Ovary (tissue), 9 donors: ENCODE measurements around the gene YTHDF1. TPM values are rescaled to one million over a fixed set of nuclear protein-coding genes. Genes with fewer than 3 reads are reported as not detected.

Experiments used
- DNase-seq, 5 donors: peaks; one replicate each; pipeline ENCODE4 v3.0.0-alpha.2; 2019 to 2020
- H3K27ac ChIP-seq, 2 donors: fragments of 200-600 bp; one replicate each; pipeline versions ENCODE4 v1.5.1 to v1.8.0; 2019 to 2022
- H3K27me3 ChIP-seq: fragments of 200-600 bp; one replicate; pipeline ENCODE4 v1.8.0; 2022
- H3K36me3 ChIP-seq: fragments of 200-600 bp; sonication (generic); one replicate; pipeline ENCODE4 v1.5.1; 2019
- H3K4me1 ChIP-seq: one replicate; pipeline ENCODE4 v1.8.1; 2013; ENCODE audit warnings: mild to moderate bottlenecking, moderate library complexity; ENCODE audit not compliant: insufficient read depth
- H3K4me3 ChIP-seq: fragments of 200-600 bp; sonication (generic); one replicate; pipeline ENCODE4 v1.5.1; 2017
- H3K9me3 ChIP-seq, 2 donors: fragments of 200-600 bp in 1 of 2; sonication (generic) in 1 of 2; one replicate each; pipeline versions ENCODE4 v1.5.1 to v1.8.1; 2013 to 2019; ENCODE audit warnings: mild to moderate bottlenecking in 1 of 2, moderate library complexity in 1 of 2
- EP300 ChIP-seq: sonication (generic); formaldehyde crosslinking; IDR thresholded peaks from one replicate; pipeline ENCODE4 v1.6.1; 2017; ENCODE audit warnings: antibody characterized with exemption
- POLR2A ChIP-seq: fragments of 450-650 bp; IDR thresholded peaks from one replicate; pipeline ENCODE4 v1.6.1; 2017; ENCODE audit warnings: antibody characterized with exemption, mild to moderate bottlenecking, moderate library complexity
- WGBS, 3 donors: extraction: QIAGEN DNeasy Blood & Tissue Kit in 1 of 3; methylation state at CpG; one replicate each; pipeline versions ENCODE4 v1.1.5 to v1.1.7; 2013 to 2017; 5-methylcytosine and 5-hydroxymethylcytosine counted together
- intact Hi-C, 4 donors: fragments of 100-400 bp; cut with DNase I; formaldehyde crosslinking; loops; one replicate each; pipeline versions ENCODE4 v1.11.0 to v1.15.1; 2022 to 2023
- polyA plus RNA-seq, 2 donors: library from polyadenylated mRNA; stranded (reverse); fragments of 200-250 nt in 1 of 2; fragments of 350-450 nt in 1 of 2; fragmentation: Illumina TruSeq in 1 of 2; extraction: RNeasy Lipid Tissue Mini Kit (QIAGEN cat#74804) in 1 of 2; gene quantifications; one replicate each; pipeline ENCODE4 v1.2.3, GENCODE V29; 2013 to 2014
- total RNA-seq, 7 donors: library from RNA; depleted of rRNA in 2 of 7; stranded (reverse); fragments of >200 nt in 2 of 7; fragmentation: NEBNext Ultra II Directional in 3 of 7; extraction: Animal tissue kit (Norgen Biotek cat#: 25700) in 3 of 7; gene quantifications; one replicate each; pipeline versions ENCODE4 v1.1.0 to v1.2.4, GENCODE V29; 2016 to 2023
- TF ChIP-seq, protein P1 (sequence below), 3 donors: fragments of 450-650 bp in 2 of 3; fragments of 200-600 bp in 1 of 3; IDR thresholded peaks; one replicate each; pipeline versions ENCODE4 v1.5.1 to v1.8.0; 2016 to 2022; ENCODE audit warnings: antibody characterized with exemption in 3 of 3, mild to moderate bottlenecking in 1 of 3
- donor health status: DM: no; HTN: no; CAD: no; lungs with moderate emphysema.
- donor health status: DM: no; HTN: no; CAD: no.
- donor health status: Bipolar disorder and iron deficiency.
- donor health status: DM: yes; HTN: yes; CAD: no.
- donor health status: DM: no; HTN: no; CAD: no.
- donor health status: DM: yes; HTN: yes; CAD: no.

The YTHDF1 gene
- total and polyA plus RNA-seq, 9 donors, result 17.0 to 39.4 (median 30.5) TPM

DNA sequence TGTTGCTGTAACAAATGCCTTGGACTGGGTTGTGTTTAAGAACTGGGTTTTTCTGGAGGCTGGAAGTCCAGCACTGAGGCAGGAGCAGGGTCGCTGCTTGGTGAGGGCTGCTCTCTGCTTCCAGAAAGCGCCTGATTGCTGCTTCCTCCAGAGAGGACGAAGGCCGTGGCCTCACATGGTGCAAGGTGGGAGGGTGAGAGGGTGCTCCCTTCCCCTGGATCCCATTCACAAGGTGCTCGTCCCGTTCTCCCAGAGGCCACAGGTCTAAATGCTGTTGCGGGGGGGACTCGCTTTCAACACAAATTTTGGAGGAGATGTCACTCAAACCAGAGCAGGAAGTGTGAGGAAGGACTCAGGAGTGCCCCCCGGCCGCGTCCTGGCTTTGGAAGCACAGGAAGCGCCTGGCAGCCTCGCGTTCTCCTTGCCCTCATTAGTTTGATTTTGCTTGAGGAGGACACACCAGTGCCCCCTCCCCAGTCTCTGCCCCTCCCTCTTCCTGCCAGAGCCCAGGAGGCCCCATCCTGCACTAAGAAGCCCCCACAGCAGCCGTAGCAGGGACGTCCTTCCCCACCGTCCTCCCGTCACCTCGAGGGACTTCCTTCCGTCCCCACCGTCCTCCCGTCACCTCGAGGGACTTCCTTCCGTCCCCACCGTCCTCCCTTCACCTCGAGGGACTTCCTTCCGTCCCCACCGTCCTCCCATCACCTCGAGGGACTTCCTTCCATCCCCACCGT, 46.0 kb upstream of the YTHDF1 start:
- intact Hi-C loops, result no loop called here
- H3K36me3 ChIP-seq, result no peaks in the 10 kb centered on the region
- no peak overlapping the region for H3K27ac ChIP-seq
- TF ChIP-seq POLR2A (no peak), EP300 (no peak)
- TF ChIP-seq, protein P1, sequence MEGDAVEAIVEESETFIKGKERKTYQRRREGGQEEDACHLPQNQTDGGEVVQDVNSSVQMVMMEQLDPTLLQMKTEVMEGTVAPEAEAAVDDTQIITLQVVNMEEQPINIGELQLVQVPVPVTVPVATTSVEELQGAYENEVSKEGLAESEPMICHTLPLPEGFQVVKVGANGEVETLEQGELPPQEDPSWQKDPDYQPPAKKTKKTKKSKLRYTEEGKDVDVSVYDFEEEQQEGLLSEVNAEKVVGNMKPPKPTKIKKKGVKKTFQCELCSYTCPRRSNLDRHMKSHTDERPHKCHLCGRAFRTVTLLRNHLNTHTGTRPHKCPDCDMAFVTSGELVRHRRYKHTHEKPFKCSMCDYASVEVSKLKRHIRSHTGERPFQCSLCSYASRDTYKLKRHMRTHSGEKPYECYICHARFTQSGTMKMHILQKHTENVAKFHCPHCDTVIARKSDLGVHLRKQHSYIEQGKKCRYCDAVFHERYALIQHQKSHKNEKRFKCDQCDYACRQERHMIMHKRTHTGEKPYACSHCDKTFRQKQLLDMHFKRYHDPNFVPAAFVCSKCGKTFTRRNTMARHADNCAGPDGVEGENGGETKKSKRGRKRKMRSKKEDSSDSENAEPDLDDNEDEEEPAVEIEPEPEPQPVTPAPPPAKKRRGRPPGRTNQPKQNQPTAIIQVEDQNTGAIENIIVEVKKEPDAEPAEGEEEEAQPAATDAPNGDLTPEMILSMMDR (IDR thresholded peaks at IDR 0.05), result no peak
- no peak overlapping the region for H3K4me3 ChIP-seq
- H3K4me1 ChIP-seq, result no peaks in the 10 kb centered on the region
- no peak for DNase-seq
- no peaks in the 10 kb centered on the region for H3K9me3 ChIP-seq
- H3K27me3 ChIP-seq, result no peaks in the 10 kb centered on the region
- 43 to 49% (median 48%) methylated on average over 30 of the region's 30 CpGs for WGBS, 3 donors

DNA sequence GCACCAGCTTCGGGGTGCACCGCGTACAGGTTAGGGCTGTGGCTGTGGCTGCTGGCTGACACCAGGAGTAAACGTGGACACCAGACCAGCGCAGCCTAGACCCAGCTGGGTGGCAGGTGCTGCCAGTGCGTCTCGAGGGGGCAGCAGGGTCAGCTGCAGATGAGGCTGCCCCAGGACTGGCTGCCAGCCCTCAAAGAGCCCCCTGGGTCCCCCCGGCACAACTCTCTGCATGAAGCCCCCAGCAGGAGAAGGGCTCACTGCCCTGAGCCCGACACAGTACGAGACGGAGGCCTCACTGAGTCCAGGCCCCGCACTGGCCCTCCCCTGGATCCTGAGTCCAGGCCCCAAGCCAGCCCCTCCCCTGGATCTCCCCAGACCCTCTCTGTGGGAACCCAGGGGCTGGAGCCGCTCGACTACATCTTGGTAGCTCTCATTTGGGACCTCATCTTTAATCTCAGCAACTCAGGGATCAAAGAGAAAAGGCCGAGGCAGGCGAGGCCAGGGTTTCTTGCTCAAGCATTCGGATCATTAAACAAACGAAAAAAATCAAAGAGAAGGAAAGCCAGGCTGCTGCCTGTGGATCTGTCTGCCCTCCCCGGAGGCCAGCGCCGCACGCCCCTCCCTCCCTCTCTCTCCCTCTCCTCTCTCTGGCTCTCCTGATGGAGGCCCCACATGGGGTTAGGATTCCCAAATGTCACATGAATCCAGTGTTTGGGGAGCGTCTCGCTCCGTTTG, 45.3 kb upstream of the YTHDF1 start:
- Histone ChIP-seq H3K9me3 (no peaks in the 10 kb centered on the region), H3K27ac (no peak overlapping the region)
- DNase-seq, result no peak

DNA sequence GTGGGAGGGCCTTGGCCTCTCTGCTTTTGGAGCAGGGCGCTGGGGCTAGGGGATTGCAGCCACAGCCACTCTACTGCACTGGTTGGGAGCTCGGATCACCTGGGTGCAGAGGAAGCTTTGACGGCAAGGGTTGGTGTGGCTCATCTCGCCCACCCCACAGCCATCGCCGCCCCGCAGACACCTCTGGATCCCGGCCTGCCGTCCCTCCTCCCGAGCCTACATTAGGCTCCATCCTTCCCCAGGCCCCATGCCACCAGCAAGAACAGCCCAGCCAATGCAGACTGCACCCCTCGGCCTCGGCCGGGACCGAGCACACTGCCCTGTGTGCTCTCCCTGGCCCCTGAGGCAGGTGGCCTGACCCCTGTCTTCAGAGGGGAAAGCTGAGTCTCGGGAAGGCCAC, 44.6 kb upstream of the YTHDF1 start:
- 70 to 77% (median 77%) methylated on average over 15 of the region's 15 CpGs for WGBS, 3 donors
- no peak overlapping the region for H3K27ac ChIP-seq
- H3K27me3 ChIP-seq, result no peaks in the 10 kb centered on the region
- no peaks in the 10 kb centered on the region for H3K36me3 ChIP-seq
- intact Hi-C loops, result no loop called here
- no peaks in the 10 kb centered on the region for H3K9me3 ChIP-seq
- H3K4me3 ChIP-seq, result no peak overlapping the region
- no peak for DNase-seq
- TF ChIP-seq EP300 (no peak), POLR2A (no peak)
- TF ChIP-seq, protein P1 (IDR thresholded peaks at IDR 0.05), result no peak
- H3K4me1 ChIP-seq, result no peaks in the 10 kb centered on the region

More for the DNA sequence above, 45.3 kb upstream of the YTHDF1 start:
- Histone ChIP-seq H3K4me1 (no peaks in the 10 kb centered on the region), H3K36me3 (no peaks in the 10 kb centered on the region), H3K4me3 (no peak overlapping the region), H3K27me3 (no peaks in the 10 kb centered on the region)
- no peak for TF ChIP-seq EP300
- no peak for TF ChIP-seq POLR2A
- TF ChIP-seq, protein P1 (IDR thresholded peaks at IDR 0.05), result no peak
- WGBS, 3 donors, result 19 to 23% (median 21%) methylated on average over 22 to 25 of the region's 25 CpGs
- intact Hi-C loops, result no loop called here

DNA sequence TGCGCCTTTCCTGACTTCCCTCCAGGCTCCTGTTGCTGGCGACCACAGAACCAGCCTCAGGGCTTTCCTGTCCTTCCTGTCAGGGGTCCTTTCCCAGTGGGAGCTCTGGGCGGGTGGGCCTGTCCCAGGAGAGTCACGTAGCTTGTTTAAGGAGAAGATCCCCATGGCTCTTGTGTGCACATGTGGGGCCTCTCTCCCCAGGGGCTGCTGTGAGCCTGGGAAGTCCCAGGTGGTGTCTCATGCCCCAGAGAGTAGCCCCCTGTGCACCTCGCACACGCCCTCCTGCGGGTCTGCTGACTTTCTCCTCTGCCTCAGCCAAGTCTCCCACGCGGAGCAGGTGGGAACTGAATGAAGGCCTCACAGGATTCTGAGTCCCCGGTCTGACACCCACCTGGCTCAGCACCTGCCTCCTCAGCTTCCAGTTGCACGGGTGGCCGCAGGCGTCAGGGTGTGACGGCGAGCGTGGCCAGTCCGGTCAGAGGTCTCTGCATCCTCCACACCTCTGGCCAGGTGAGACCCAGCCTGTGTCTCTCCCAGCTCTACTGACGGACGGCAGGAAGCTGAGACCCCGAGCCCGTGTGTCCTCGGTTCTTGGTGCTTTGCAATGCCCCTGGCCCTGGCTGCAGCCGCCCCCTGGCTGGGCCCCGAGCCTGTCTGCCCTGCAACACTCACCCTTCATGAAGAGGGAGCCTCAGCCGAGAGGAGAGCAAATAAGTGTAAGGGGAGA, 44.0 kb upstream of the YTHDF1 start:
- Histone ChIP-seq H3K27me3 (no peaks in the 10 kb centered on the region), H3K36me3 (no peaks in the 10 kb centered on the region), H3K9me3 (no peaks in the 10 kb centered on the region), H3K4me3 (no peak overlapping the region), H3K27ac (no peak overlapping the region), H3K4me1 (no peaks in the 10 kb centered on the region)
- DNase-seq, result no peak
- intact Hi-C loops, result no loop called here
- WGBS, 3 donors, result 69 to 83% (median 74%) methylated on average over 23 to 25 of the region's 25 CpGs
- TF ChIP-seq POLR2A (no peak), EP300 (no peak)
- TF ChIP-seq, protein P1 (IDR thresholded peaks at IDR 0.05), result no peak
